ENCODE measurements around the gene CCNJ. TPM values are rescaled to one million over a fixed set of nuclear protein-coding genes. Genes with fewer than 3 reads are reported as not detected.

The CCNJ gene
- total and polyA plus RNA-seq, 2 experiments from 2014 or later = 14.1 to 29.6 TPM

DNA sequence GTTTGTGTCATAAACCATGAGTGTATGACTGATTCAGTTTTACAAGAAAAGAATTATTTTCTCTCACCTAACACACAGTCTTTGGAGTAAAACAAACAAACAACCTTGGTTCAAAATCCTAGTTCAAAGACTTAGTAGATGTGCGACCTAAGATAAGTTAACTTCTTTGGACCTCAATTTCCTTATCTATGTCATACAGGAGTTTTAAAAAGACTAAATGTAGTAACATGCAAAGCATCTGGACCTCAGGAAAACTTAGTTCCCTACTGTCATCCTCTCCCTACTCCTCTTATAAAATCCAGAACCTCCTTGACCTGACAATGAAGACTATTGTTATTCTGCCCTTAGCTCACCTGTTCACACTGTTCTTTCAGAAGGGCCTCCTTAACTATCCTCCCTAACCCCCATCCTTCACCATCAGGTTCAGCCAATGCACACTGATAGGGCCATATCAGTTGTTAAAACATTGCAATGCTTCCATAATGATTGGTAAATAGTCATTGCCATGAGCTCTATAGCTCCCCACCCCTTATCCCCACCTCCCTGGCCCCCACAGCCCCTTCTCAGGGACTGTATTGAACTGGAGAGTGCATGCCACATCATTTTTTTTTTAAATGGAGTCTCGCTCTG, 28.8 kb upstream of the CCNJ start:
- Histone ChIP-seq H4K20me1 (replicated peaks; ENCODE audit: insufficient read depth) (no peaks in the 10 kb centered on the region), H3K4me1 (ENCODE audit: insufficient read depth) (no peaks in the 10 kb centered on the region), H3K4me2 (no peak overlapping the region), H3K4me3 (no peak overlapping the region), H3K9me2 (ENCODE audit: insufficient read depth) (no peaks in the 10 kb centered on the region), H2AFZ (no peak overlapping the region), H3K27ac (ENCODE audit: low read depth) (no peak overlapping the region), H3F3A (replicated peaks; ENCODE audit: low read depth) (no peaks in the 10 kb centered on the region), H3K36me3 (ENCODE audit: insufficient read depth) (no peaks in the 10 kb centered on the region), H3K27me3 (ENCODE audit: insufficient read depth) (no peaks in the 10 kb centered on the region), H3K79me2 (replicated peaks; ENCODE audit: insufficient read depth) (no peaks in the 10 kb centered on the region)
- no peak overlapping the region for H3K4me3 Mint-ChIP-seq
- no peaks in the 10 kb centered on the region for H3K36me3 Mint-ChIP-seq (ENCODE audit: low read depth)
- H3K27me3 Mint-ChIP-seq (ENCODE audit: insufficient read depth, low read depth, poor library complexity) = peaks cover 2% of the 10 kb centered on the region
- DNase-seq (ENCODE audit: low spot score) (no peak), ATAC-seq (no peak)
- no peak overlapping the region for H3K27ac Mint-ChIP-seq
- TF ChIP-seq REST (IDR thresholded peaks at IDR 0.05; ENCODE audit: unreplicated experiment) (no peak), ZNF114 (CRISPR knock-in tag; IDR thresholded peaks at IDR 0.05) (no peak), STAT1 (IDR thresholded peaks at IDR 0.05; ENCODE audit: unreplicated experiment) (no peak), ZNF331 (CRISPR knock-in tag; IDR thresholded peaks at IDR 0.05; ENCODE audit: low read depth) (no peak), ETS1 (IDR thresholded peaks at IDR 0.05) (no peak), EZH2 (IDR thresholded peaks at IDR 0.05; ENCODE audit: low read depth, unreplicated experiment) (no peak)
- peaks cover 4% of the 10 kb centered on the region; the same call in 2 of the 3 replicates for H3K4me1 Mint-ChIP-seq
- H3K9me3 Mint-ChIP-seq = no peaks in the 10 kb centered on the region

DNA sequence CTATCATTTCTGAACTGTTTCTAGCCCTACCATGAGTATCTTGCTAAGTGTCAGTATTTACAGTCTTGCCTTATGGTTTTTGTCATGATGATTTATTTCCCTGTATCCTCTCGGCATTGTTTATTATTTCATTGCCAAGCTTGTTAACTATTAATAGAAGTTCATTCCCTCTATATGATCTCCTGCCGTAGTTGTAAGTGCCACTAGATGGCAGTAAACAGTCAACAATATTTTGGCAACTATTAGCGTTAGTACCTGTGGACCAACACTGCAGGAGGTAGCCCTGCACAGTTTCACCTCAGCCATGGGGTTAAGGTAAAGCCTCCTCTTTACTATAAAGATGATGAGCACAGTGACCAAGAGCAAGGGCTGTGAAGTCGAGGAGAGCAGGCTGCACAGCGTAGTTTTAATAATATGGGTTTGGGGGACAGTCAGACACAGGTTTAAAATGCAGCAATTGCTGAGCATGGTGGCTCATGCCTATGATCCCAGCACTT, 26.1 kb upstream of the CCNJ start:
- no peaks in the 10 kb centered on the region for H3K9me3 Mint-ChIP-seq
- ATAC-seq (peak; percentile 95), DNase-seq (ENCODE audit: low spot score) (peak; percentile 83)
- H3K4me1 Mint-ChIP-seq = peaks cover 4% of the 10 kb centered on the region; the same call in 2 of the 3 replicates
- Histone ChIP-seq H3K4me2 (no peak overlapping the region), H3F3A (replicated peaks; ENCODE audit: low read depth) (no peaks in the 10 kb centered on the region), H3K27me3 (ENCODE audit: insufficient read depth) (no peaks in the 10 kb centered on the region), H2AFZ (no peak overlapping the region), H3K4me1 (ENCODE audit: insufficient read depth) (no peaks in the 10 kb centered on the region), H3K9me2 (ENCODE audit: insufficient read depth) (no peaks in the 10 kb centered on the region), H3K79me2 (replicated peaks; ENCODE audit: insufficient read depth) (no peaks in the 10 kb centered on the region), H3K36me3 (ENCODE audit: insufficient read depth) (no peaks in the 10 kb centered on the region), H4K20me1 (replicated peaks; ENCODE audit: insufficient read depth) (no peaks in the 10 kb centered on the region), H3K4me3 (no peak overlapping the region), H3K27ac (ENCODE audit: low read depth) (no peak overlapping the region)
- no peak overlapping the region for H3K4me3 Mint-ChIP-seq
- H3K27ac Mint-ChIP-seq = no peak overlapping the region
- H3K27me3 Mint-ChIP-seq (ENCODE audit: insufficient read depth, low read depth, poor library complexity) = peaks cover 5% of the 10 kb centered on the region
- H3K36me3 Mint-ChIP-seq (ENCODE audit: low read depth) = no peaks in the 10 kb centered on the region
- TF ChIP-seq, protein P1, sequence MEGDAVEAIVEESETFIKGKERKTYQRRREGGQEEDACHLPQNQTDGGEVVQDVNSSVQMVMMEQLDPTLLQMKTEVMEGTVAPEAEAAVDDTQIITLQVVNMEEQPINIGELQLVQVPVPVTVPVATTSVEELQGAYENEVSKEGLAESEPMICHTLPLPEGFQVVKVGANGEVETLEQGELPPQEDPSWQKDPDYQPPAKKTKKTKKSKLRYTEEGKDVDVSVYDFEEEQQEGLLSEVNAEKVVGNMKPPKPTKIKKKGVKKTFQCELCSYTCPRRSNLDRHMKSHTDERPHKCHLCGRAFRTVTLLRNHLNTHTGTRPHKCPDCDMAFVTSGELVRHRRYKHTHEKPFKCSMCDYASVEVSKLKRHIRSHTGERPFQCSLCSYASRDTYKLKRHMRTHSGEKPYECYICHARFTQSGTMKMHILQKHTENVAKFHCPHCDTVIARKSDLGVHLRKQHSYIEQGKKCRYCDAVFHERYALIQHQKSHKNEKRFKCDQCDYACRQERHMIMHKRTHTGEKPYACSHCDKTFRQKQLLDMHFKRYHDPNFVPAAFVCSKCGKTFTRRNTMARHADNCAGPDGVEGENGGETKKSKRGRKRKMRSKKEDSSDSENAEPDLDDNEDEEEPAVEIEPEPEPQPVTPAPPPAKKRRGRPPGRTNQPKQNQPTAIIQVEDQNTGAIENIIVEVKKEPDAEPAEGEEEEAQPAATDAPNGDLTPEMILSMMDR (conservative IDR thresholded peaks at IDR 0.05; ENCODE audit: low read depth in 2 of 2) = peak; percentile 84 to 90
- TF ChIP-seq STAT1 (IDR thresholded peaks at IDR 0.05; ENCODE audit: unreplicated experiment) (no peak), EZH2 (IDR thresholded peaks at IDR 0.05; ENCODE audit: low read depth, unreplicated experiment) (no peak), POLR2AphosphoS5 (IDR thresholded peaks at IDR 0.05; ENCODE audit: low read depth) (no peak), ZNF331 (CRISPR knock-in tag; IDR thresholded peaks at IDR 0.05; ENCODE audit: low read depth) (no peak)

Data from GM23338 (cell line).